Right lobe of liver (tissue), 6 donors: ENCODE data around the gene NCKAP5. TPM values are rescaled to one million over a fixed set of nuclear protein-coding genes. Genes with fewer than 3 reads are reported as not detected.

Experiments
- ATAC-seq, 4 donors: fragments of 200-7000 bp; cut with Tn5 transposase; one replicate each; pipeline ENCODE4 v1.9.1; 2020; ENCODE audit warnings: mild to moderate bottlenecking in 4 of 4, moderate library complexity in 4 of 4
- DNase-seq, 3 donors: peaks; one replicate each; pipeline ENCODE4 v3.0.0-alpha.2; 2020
- H3K27ac ChIP-seq, 3 donors: fragments of 200-600 bp; one replicate each; pipeline ENCODE4 v1.8.0; 2022
- H3K27me3 ChIP-seq, 2 donors: fragments of 200-600 bp; one replicate each; pipeline ENCODE4 v1.8.0; 2022
- H3K36me3 ChIP-seq, 4 donors: fragments of 200-600 bp; sonication (generic) in 1 of 4; one replicate each; pipeline versions ENCODE4 v1.5.1 to v1.8.0; 2017 to 2022; ENCODE audit warnings: control low read depth in 1 of 4
- H3K4me1 ChIP-seq, 4 donors: fragments of 200-600 bp; sonication (generic) in 1 of 4; one replicate each; pipeline versions ENCODE4 v1.5.1 to v1.8.0; 2017 to 2022; ENCODE audit warnings: control low read depth in 1 of 4
- H3K4me3 ChIP-seq, 3 donors: fragments of 200-600 bp; one replicate each; pipeline ENCODE4 v1.8.0; 2022
- H3K9me3 ChIP-seq, 4 donors: fragments of 200-600 bp; sonication (generic) in 1 of 4; one replicate each; pipeline versions ENCODE4 v1.5.1 to v1.8.0; 2017 to 2022; ENCODE audit warnings: control low read depth in 1 of 4
- CTCF ChIP-seq, 4 donors: fragments of 200-600 bp in 3 of 4; fragments of 450-650 bp in 1 of 4; IDR thresholded peaks; one replicate each; pipeline versions ENCODE4 v1.5.1 to v1.8.0; 2016 to 2022; ENCODE audit warnings: antibody characterized with exemption in 4 of 4, mild to moderate bottlenecking in 2 of 4
- POLR2A ChIP-seq: fragments of 450-650 bp; IDR thresholded peaks from one replicate; pipeline ENCODE4 v1.6.1; 2017; ENCODE audit warnings: antibody characterized with exemption, mild to moderate bottlenecking
- WGBS: methylation state at CpG from one replicate; pipeline ENCODE4 v1.1.6; 2018; ENCODE audit warnings: low coverage, low lambda C conversion rate; ENCODE audit not compliant: insufficient coverage; ENCODE audit errors: missing lambda C conversion rate; 5-methylcytosine and 5-hydroxymethylcytosine counted together
- intact Hi-C, 2 donors: fragments of 100-400 bp; cut with DNase I; formaldehyde crosslinking; loops; one replicate each; pipeline versions ENCODE4 v1.11.2 to v1.14.1; 2022
- total RNA-seq, 6 experiments: library from RNA; depleted of rRNA in 2 of 6; stranded (reverse); fragments of >200 nt in 2 of 6; fragmentation: NEBNext Ultra II Directional in 3 of 6; extraction: Animal tissue kit (Norgen Biotek cat#: 25700) in 3 of 6; gene quantifications; one replicate each; pipeline versions ENCODE4 v1.1.0 to v1.2.4, GENCODE V29; 2016 to 2023
- donor health status: DM: no; HTN: yes; CAD: no.
- donor health status: DM: no; HTN: no; CAD: no.
- donor health status: DM: no; HTN: no; CAD: no.
- donor health status: DM: no; HTN: yes; CAD: no.
- donor health status: DM: no; HTN: yes; CAD: no.

The NCKAP5 gene
- total RNA-seq, 6 experiments from 2014 or later, result 3.6 to 11.7 (median 6.9) TPM

GRCh38 chr2:133418671-133419070 lies 149.6 kb downstream of the NCKAP5 start:
- Histone ChIP-seq H3K27ac (no peak overlapping the region), H3K4me1 (peaks cover 0 to 27% (median 0%) of the 10 kb centered on the region in 4 donors), H3K36me3 (no peaks in the 10 kb centered on the region), H3K27me3 (no peaks in the 10 kb centered on the region), H3K9me3 (no peaks in the 10 kb centered on the region), H3K4me3 (no peak overlapping the region)
- no peak for DNase-seq
- WGBS, result 35% methylated on average over 4 of the region's 4 CpGs
- TF ChIP-seq POLR2A (no peak), CTCF (IDR thresholded peaks at IDR 0.05) (no peak)
- intact Hi-C loops, result no loop called here
- peak in 1 of 4 donors; percentile 8 for ATAC-seq

GRCh38 chr2:133418021-133418420 lies 150.2 kb downstream of the NCKAP5 start:
- WGBS, result 82% methylated on average over 2 of the region's 2 CpGs
- DNase-seq (no peak), ATAC-seq (no peak)
- no peak for TF ChIP-seq POLR2A
- no peak for TF ChIP-seq CTCF (IDR thresholded peaks at IDR 0.05)
- Histone ChIP-seq H3K4me1 (peaks cover 0 to 27% (median 0%) of the 10 kb centered on the region in 4 donors), H3K27ac (no peak overlapping the region), H3K4me3 (no peak overlapping the region), H3K27me3 (no peaks in the 10 kb centered on the region), H3K9me3 (no peaks in the 10 kb centered on the region), H3K36me3 (no peaks in the 10 kb centered on the region)
- intact Hi-C loops, result no loop called here

GRCh38 chr2:133417415-133417814 lies 150.8 kb downstream of the NCKAP5 start:
- no peaks in the 10 kb centered on the region for H3K27me3 ChIP-seq
- H3K27ac ChIP-seq, result no peak overlapping the region
- TF ChIP-seq CTCF (IDR thresholded peaks at IDR 0.05), result no peak
- TF ChIP-seq POLR2A, result no peak
- DNase-seq, result no peak
- peaks cover 0 to 27% (median 0%) of the 10 kb centered on the region in 4 donors for H3K4me1 ChIP-seq
- 83% methylated on average over 1 of the region's 4 CpGs for WGBS
- intact Hi-C loops, result no loop called here
- H3K36me3 ChIP-seq, result no peaks in the 10 kb centered on the region
- no peaks in the 10 kb centered on the region for H3K9me3 ChIP-seq
- no peak overlapping the region for H3K4me3 ChIP-seq
- no peak for ATAC-seq

- TF ChIP-seq CTCF (IDR thresholded peaks at IDR 0.05) (no peak), POLR2A (no peak)
- Histone ChIP-seq H3K27ac (no peak overlapping the region), H3K4me3 (no peak overlapping the region), H3K4me1 (peaks cover 0 to 23% (median 0%) of the 10 kb centered on the region in 4 donors), H3K9me3 (no peaks in the 10 kb centered on the region), H3K27me3 (no peaks in the 10 kb centered on the region), H3K36me3 (no peaks in the 10 kb centered on the region)
- DNase-seq, result no peak
- intact Hi-C loops, result no loop called here
- ATAC-seq, result no peak
- WGBS, result 79% methylated on average over 4 of the region's 4 CpGs
These were observed 151.5 kb downstream of the NCKAP5 start for GRCh38 chr2:133416736-133417135.

GRCh38 chr2:133416146-133416545 lies 152.1 kb downstream of the NCKAP5 start:
- ATAC-seq (no peak), DNase-seq (no peak)
- no peaks in the 10 kb centered on the region for H3K27me3 ChIP-seq
- peaks cover 0 to 21% (median 0%) of the 10 kb centered on the region in 4 donors for H3K4me1 ChIP-seq
- no peak overlapping the region for H3K4me3 ChIP-seq
- TF ChIP-seq POLR2A (no peak), CTCF (IDR thresholded peaks at IDR 0.05) (no peak)
- intact Hi-C loops, result no loop called here
- 78% methylated on average over 2 of the region's 2 CpGs for WGBS
- H3K36me3 ChIP-seq, result no peaks in the 10 kb centered on the region
- no peak overlapping the region for H3K27ac ChIP-seq
- H3K9me3 ChIP-seq, result no peaks in the 10 kb centered on the region
